Liver (tissue), 3 donors: ENCODE results near the gene SLC38A1.

ENCODE experiments used
- FOXA1 ChIP-seq: IDR thresholded peaks from 2 replicates; pipeline ENCODE4 v1.6.1; 2016; ENCODE audit warnings: antibody characterized with exemption
- GABPA ChIP-seq, 2 donors: IDR thresholded peaks in 1 of 2; conservative IDR thresholded peaks in 1 of 2; 2 replicates each; pipeline ENCODE4 v1.6.1; 2016; ENCODE audit warnings: antibody characterized with exemption in 2 of 2, mild to moderate bottlenecking in 1 of 2, moderate library complexity in 1 of 2
- NR2F2 ChIP-seq: IDR thresholded peaks from 2 replicates; pipeline ENCODE4 v1.6.1; 2016; ENCODE audit warnings: antibody characterized with exemption
- RAD21 ChIP-seq, 2 donors: IDR thresholded peaks; 2 replicates each; pipeline ENCODE4 v1.6.1; 2016; ENCODE audit warnings: antibody characterized with exemption in 2 of 2, mild to moderate bottlenecking in 2 of 2
- SP1 ChIP-seq: IDR thresholded peaks from 2 replicates; pipeline ENCODE4 v1.6.1; 2018; ENCODE audit warnings: antibody characterized with exemption, mild to moderate bottlenecking
- TAF1 ChIP-seq: conservative IDR thresholded peaks from 2 replicates; pipeline ENCODE4 v1.6.1; 2016; ENCODE audit warnings: antibody characterized with exemption, mild to moderate bottlenecking
- YY1 ChIP-seq: IDR thresholded peaks from 2 replicates; pipeline ENCODE4 v1.6.1; 2016; ENCODE audit warnings: antibody characterized with exemption, mild to moderate bottlenecking
- TF ChIP-seq, protein P1 (sequence below): fragments of 150-350 bp; IDR thresholded peaks from 2 replicates; pipeline ENCODE4 v1.5.1; 2017; ENCODE audit warnings: improper control_type of control experiment, low read depth, low read length; ENCODE audit not compliant: missing input control
- TF ChIP-seq, protein P2 (sequence below): IDR thresholded peaks from 2 replicates; pipeline ENCODE4 v1.6.1; 2016; ENCODE audit warnings: antibody characterized with exemption, mild to moderate bottlenecking
- TF ChIP-seq, protein P3 (sequence below): IDR thresholded peaks from 2 replicates; pipeline ENCODE4 v1.6.1; 2016; ENCODE audit warnings: antibody characterized with exemption
- donor health status: healthy.
- donor health status: healthy.

DNA sequence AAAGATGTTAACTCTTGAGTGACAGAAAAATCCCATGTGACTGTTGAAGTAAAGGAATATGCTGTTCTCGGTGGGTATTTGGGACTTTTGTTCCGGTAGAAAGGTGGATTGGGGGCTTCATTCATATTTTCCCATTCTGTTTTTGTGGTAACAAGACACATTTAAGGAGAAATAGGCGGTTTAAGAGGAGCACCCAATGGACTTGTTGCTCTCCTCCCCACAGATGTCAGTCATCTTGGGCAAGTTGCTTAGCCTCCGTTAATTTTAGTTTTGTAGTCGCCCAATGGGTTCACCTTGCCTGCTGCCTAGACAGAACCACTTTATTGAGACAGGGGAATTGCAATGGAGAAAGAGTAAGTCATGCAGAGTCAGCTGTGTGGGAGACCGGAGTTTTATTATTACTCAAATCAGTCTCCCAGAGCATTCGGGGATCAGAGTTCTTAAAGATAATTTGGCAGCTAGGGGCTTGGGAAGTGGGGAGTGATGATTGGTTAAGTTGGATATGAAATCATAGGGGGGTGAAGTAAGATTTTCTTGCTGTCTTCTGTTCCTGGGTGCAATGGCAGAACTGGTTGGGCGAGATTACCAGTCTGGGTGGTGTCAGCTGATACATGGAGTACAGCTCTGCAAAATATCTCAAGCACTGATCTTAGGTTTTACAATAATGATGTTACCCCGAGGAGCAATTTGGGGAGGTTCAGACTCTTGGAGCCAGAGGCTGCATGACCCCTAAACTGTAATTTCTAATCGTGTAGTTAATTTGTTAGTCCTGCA is 50.3 kb downstream of the SLC38A1 start:
- TF ChIP-seq, protein P1, sequence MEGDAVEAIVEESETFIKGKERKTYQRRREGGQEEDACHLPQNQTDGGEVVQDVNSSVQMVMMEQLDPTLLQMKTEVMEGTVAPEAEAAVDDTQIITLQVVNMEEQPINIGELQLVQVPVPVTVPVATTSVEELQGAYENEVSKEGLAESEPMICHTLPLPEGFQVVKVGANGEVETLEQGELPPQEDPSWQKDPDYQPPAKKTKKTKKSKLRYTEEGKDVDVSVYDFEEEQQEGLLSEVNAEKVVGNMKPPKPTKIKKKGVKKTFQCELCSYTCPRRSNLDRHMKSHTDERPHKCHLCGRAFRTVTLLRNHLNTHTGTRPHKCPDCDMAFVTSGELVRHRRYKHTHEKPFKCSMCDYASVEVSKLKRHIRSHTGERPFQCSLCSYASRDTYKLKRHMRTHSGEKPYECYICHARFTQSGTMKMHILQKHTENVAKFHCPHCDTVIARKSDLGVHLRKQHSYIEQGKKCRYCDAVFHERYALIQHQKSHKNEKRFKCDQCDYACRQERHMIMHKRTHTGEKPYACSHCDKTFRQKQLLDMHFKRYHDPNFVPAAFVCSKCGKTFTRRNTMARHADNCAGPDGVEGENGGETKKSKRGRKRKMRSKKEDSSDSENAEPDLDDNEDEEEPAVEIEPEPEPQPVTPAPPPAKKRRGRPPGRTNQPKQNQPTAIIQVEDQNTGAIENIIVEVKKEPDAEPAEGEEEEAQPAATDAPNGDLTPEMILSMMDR: no peak
- no peak for TF ChIP-seq SP1
- TF ChIP-seq RAD21 (IDR thresholded peaks at IDR 0.05): no peak
- no peak for TF ChIP-seq TAF1
- TF ChIP-seq, protein P2, sequence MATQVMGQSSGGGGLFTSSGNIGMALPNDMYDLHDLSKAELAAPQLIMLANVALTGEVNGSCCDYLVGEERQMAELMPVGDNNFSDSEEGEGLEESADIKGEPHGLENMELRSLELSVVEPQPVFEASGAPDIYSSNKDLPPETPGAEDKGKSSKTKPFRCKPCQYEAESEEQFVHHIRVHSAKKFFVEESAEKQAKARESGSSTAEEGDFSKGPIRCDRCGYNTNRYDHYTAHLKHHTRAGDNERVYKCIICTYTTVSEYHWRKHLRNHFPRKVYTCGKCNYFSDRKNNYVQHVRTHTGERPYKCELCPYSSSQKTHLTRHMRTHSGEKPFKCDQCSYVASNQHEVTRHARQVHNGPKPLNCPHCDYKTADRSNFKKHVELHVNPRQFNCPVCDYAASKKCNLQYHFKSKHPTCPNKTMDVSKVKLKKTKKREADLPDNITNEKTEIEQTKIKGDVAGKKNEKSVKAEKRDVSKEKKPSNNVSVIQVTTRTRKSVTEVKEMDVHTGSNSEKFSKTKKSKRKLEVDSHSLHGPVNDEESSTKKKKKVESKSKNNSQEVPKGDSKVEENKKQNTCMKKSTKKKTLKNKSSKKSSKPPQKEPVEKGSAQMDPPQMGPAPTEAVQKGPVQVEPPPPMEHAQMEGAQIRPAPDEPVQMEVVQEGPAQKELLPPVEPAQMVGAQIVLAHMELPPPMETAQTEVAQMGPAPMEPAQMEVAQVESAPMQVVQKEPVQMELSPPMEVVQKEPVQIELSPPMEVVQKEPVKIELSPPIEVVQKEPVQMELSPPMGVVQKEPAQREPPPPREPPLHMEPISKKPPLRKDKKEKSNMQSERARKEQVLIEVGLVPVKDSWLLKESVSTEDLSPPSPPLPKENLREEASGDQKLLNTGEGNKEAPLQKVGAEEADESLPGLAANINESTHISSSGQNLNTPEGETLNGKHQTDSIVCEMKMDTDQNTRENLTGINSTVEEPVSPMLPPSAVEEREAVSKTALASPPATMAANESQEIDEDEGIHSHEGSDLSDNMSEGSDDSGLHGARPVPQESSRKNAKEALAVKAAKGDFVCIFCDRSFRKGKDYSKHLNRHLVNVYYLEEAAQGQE: no peak
- TF ChIP-seq, protein P3, sequence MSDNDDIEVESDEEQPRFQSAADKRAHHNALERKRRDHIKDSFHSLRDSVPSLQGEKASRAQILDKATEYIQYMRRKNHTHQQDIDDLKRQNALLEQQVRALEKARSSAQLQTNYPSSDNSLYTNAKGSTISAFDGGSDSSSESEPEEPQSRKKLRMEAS: no peak
- no peak for TF ChIP-seq YY1
- no peak for TF ChIP-seq NR2F2
- TF ChIP-seq FOXA1: no peak
- no peak for TF ChIP-seq GABPA (IDR thresholded peaks at IDR 0.05 in 1 of 2, conservative IDR thresholded peaks at IDR 0.05 in 1 of 2)
